ENCODE results near the gene CCDC40. TPM values are rescaled to one million over a fixed set of nuclear protein-coding genes. Genes with fewer than 3 reads are reported as not detected.

Gene CCDC40
- polyA plus RNA-seq, 4 donors = 6.8 to 18.0 (median 14.3) TPM

- no peak for DNase-seq (ENCODE audit: low read depth in 4 of 4, low spot score in 3 of 4)
These were observed 35.3 kb upstream of the CCDC40 start for GRCh38 chr17:80000981-80001775.

- no peak for DNase-seq (ENCODE audit: low read depth in 4 of 4, low spot score in 3 of 4)
These were observed 34.3 kb upstream of the CCDC40 start for GRCh38 chr17:80002070-80002641.

- DNase-seq (ENCODE audit: low read depth in 4 of 4, low spot score in 3 of 4) = no peak
These were observed 33.6 kb upstream of the CCDC40 start for GRCh38 chr17:80002690-80003490.

- no peak for DNase-seq (ENCODE audit: low read depth in 4 of 4, low spot score in 3 of 4)
These were observed 32.5 kb upstream of the CCDC40 start for GRCh38 chr17:80003969-80004368.

- DNase-seq (ENCODE audit: low read depth in 4 of 4, low spot score in 3 of 4) = no peak
These were observed 30.8 kb upstream of the CCDC40 start for GRCh38 chr17:80005360-80006338.

GRCh38 chr17:80006339-80006720 lies 30.1 kb upstream of the CCDC40 start:
- DNase-seq (ENCODE audit: low read depth in 4 of 4, low spot score in 3 of 4) = no peak

- DNase-seq (ENCODE audit: low read depth in 4 of 4, low spot score in 3 of 4) = no peak
These were observed 29.4 kb upstream of the CCDC40 start for GRCh38 chr17:80006811-80007752.

GRCh38 chr17:80007939-80008338 lies 28.5 kb upstream of the CCDC40 start:
- no peak for DNase-seq (ENCODE audit: low read depth in 4 of 4, low spot score in 3 of 4)

GRCh38 chr17:80008383-80008840 lies 28.0 kb upstream of the CCDC40 start:
- no peak for DNase-seq (ENCODE audit: low read depth in 4 of 4, low spot score in 3 of 4)

GRCh38 chr17:80008848-80009247 lies 27.6 kb upstream of the CCDC40 start:
- DNase-seq (ENCODE audit: low read depth in 4 of 4, low spot score in 3 of 4) = no peak

- DNase-seq (ENCODE audit: low read depth in 4 of 4, low spot score in 3 of 4) = no peak
These were observed 26.8 kb upstream of the CCDC40 start for GRCh38 chr17:80009391-80010282.

- no peak for DNase-seq (ENCODE audit: low read depth in 4 of 4, low spot score in 3 of 4)
These were observed 26.1 kb upstream of the CCDC40 start for GRCh38 chr17:80010283-80010858.

GRCh38 chr17:80011989-80012555 lies 24.4 kb upstream of the CCDC40 start:
- DNase-seq (ENCODE audit: low read depth in 4 of 4, low spot score in 3 of 4) = no peak

- no peak for DNase-seq (ENCODE audit: low read depth in 4 of 4, low spot score in 3 of 4)
These were observed 23.4 kb upstream of the CCDC40 start for GRCh38 chr17:80012765-80013741.

GRCh38 chr17:80017226-80018010 lies 19.0 kb upstream of the CCDC40 start:
- no peak for DNase-seq (ENCODE audit: low read depth in 4 of 4, low spot score in 3 of 4)

Data from left renal pelvis (tissue), 4 donors.